Neural progenitor cell (in vitro differentiated cells): ENCODE data around the gene EFNA5. TPM values are rescaled to one million over a fixed set of nuclear protein-coding genes. Genes with fewer than 3 reads are reported as not detected.
A peak's percentile ranks its signal among the peaks of the same experiment; 100 is the strongest.

ENCODE experiments used
- DNase-seq: peaks from one replicate; pipeline ENCODE4 v3.0.0-alpha.2; 2016; ENCODE audit warnings: low spot score
- H2AFZ ChIP-seq: fragments of 200-600 bp; sonication (generic); replicated peaks from 2 replicates; pipeline ENCODE4 v1.6.1; 2016; ENCODE audit warnings: antibody characterized with exemption
- H3F3A ChIP-seq: fragments of 200-600 bp; sonication (generic); 2 replicates; pipeline ENCODE4 v1.6.1; 2016; ENCODE audit warnings: antibody characterized with exemption, low read depth
- H3K27ac ChIP-seq: fragments of 200-600 bp; sonication (generic); 2 replicates; pipeline ENCODE4 v1.5.1; 2016; ENCODE audit warnings: mild to moderate bottlenecking
- H3K27me3 ChIP-seq: fragments of 200-600 bp; sonication (generic); 2 replicates; pipeline ENCODE4 v1.6.1; 2016; ENCODE audit warnings: mild to moderate bottlenecking, moderate library complexity
- H3K36me3 ChIP-seq: fragments of 200-600 bp; sonication (generic); 2 replicates; pipeline ENCODE4 v1.5.1; 2016
- H3K4me1 ChIP-seq: fragments of 200-600 bp; sonication (generic); 2 replicates; pipeline ENCODE4 v1.6.1; 2016; ENCODE audit warnings: mixed run types
- H3K4me2 ChIP-seq: fragments of 200-600 bp; sonication (generic); 2 replicates; pipeline ENCODE4 v1.6.1; 2016
- H3K4me3 ChIP-seq: fragments of 200-600 bp; sonication (generic); 2 replicates; pipeline ENCODE4 v1.5.1; 2016
- H3K79me2 ChIP-seq: fragments of 200-600 bp; sonication (generic); 2 replicates; pipeline ENCODE4 v1.6.1; 2016; ENCODE audit warnings: low read depth
- H3K9ac ChIP-seq: fragments of 200-600 bp; sonication (generic); 2 replicates; pipeline ENCODE4 v1.6.1; 2016
- H3K9me3 ChIP-seq: fragments of 200-600 bp; sonication (generic); 2 replicates; pipeline ENCODE4 v1.5.1; 2016; ENCODE audit warnings: low read depth
- H4K20me1 ChIP-seq: fragments of 200-600 bp; sonication (generic); 2 replicates; pipeline ENCODE4 v1.6.1; 2016; ENCODE audit warnings: low read depth
- H3K27ac Mint-ChIP-seq: 3 replicates; pipeline ENCODE4 v1.8.0; 2021; ENCODE audit warnings: mixed read lengths
- H3K27me3 Mint-ChIP-seq: 2 replicates; pipeline ENCODE4 v1.8.0; 2022; ENCODE audit warnings: low read depth, mild to moderate bottlenecking, inconsistent platforms, moderate library complexity, mixed read lengths; ENCODE audit not compliant: insufficient read depth
- H3K36me3 Mint-ChIP-seq: 3 replicates; pipeline ENCODE4 v1.8.0; 2021; ENCODE audit warnings: mixed read lengths
- H3K4me1 Mint-ChIP-seq: 3 replicates; pipeline ENCODE4 v1.8.0; 2021; ENCODE audit warnings: mixed read lengths
- H3K4me3 Mint-ChIP-seq: 3 replicates; pipeline ENCODE4 v1.8.0; 2021; ENCODE audit warnings: mild to moderate bottlenecking, moderate library complexity, mixed read lengths
- H3K9me3 Mint-ChIP-seq: 3 replicates; pipeline ENCODE4 v1.8.0; 2020; ENCODE audit warnings: mixed read lengths
- CTCF ChIP-seq: fragments of 200-600 bp; sonication (generic); IDR thresholded peaks from 2 replicates; pipeline ENCODE4 v1.5.1; 2017; ENCODE audit warnings: antibody characterized with exemption, mild to moderate bottlenecking
- EZH2 ChIP-seq: fragments of 200-600 bp; sonication (generic); IDR thresholded peaks from 2 replicates; pipeline ENCODE4 v1.6.1; 2017; ENCODE audit warnings: antibody characterized with exemption, mild to moderate bottlenecking, moderate library complexity
- EZH2phosphoT487 ChIP-seq: fragments of 200-600 bp; sonication (generic); IDR thresholded peaks from 2 replicates; pipeline ENCODE4 v1.6.1; 2017; ENCODE audit warnings: antibody characterized with exemption
- total RNA-seq: library from RNA; depleted of rRNA; stranded (reverse); fragments of >200 nt; gene quantifications from 2 replicates; pipeline ENCODE4 v1.2.3, GENCODE V29; 2015; ENCODE audit warnings: low replicate concordance

Gene EFNA5
- total RNA-seq, 1 donor from 2014 or later = 105 TPM

DNA sequence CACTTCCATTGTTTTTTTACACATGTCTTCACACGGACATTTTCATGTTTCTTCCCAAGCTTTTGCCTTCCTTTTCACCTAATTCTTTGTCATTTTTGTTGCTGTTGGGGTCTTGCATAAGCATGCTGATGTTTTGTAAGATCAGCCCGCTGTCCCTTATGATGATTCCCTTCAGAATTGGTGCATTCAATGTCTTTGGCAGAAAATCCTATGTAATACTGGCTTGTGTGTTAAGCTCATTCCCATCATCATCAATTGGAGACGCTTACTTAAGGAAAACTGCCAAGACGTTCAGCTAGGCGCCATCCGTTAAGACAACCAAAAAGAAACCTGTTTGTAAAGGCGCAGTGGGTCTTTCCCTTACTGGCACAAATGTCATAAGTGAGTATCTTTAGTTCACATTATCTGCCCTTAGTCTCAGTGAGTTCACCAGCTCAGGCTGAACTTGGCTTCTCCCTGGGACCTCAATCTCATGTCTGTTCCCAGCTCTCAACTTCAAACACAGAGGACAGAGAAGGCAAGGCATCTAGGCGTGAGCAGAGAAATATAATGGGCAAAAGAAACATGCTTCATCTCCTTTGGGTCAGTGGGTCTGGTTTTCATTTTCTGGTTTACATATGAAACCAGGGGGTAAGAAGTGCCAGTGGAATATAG is 97.9 kb downstream of the EFNA5 start:
- Histone ChIP-seq H3K9ac (no peak overlapping the region), H4K20me1 (peaks cover 97% of the 10 kb centered on the region), H3K9me3 (no peaks in the 10 kb centered on the region), H3K27me3 (no peaks in the 10 kb centered on the region), H3K79me2 (peaks cover 99% of the 10 kb centered on the region), H3K4me1 (peaks cover 92% of the 10 kb centered on the region), H3K36me3 (no peaks in the 10 kb centered on the region), H2AFZ (no peak overlapping the region), H3K4me3 (peak overlapping the region; percentile 31), H3K27ac (peak overlapping the region; percentile 75), H3F3A (peaks cover 89% of the 10 kb centered on the region), H3K4me2 (peak overlapping the region; percentile 75)
- no peaks in the 10 kb centered on the region for H3K9me3 Mint-ChIP-seq
- peaks cover 92% of the 10 kb centered on the region for H3K4me1 Mint-ChIP-seq
- H3K27ac Mint-ChIP-seq = peak overlapping the region; percentile 89
- H3K36me3 Mint-ChIP-seq = no peaks in the 10 kb centered on the region
- peaks cover 3% of the 10 kb centered on the region for H3K27me3 Mint-ChIP-seq
- peak; percentile 50 for DNase-seq
- no peak for TF ChIP-seq EZH2
- peak overlapping the region; percentile 75 for H3K4me3 Mint-ChIP-seq

GRCh38 chr5:107571621-107572536 is 98.9 kb downstream of the EFNA5 start:
- Histone ChIP-seq H3K4me1 (peaks cover 92% of the 10 kb centered on the region), H3K4me2 (peak overlapping the region; percentile 75), H2AFZ (no peak overlapping the region), H3F3A (peaks cover 89% of the 10 kb centered on the region), H3K4me3 (peak overlapping the region; percentile 31), H3K27me3 (no peaks in the 10 kb centered on the region), H3K27ac (peak overlapping the region; percentile 75), H3K9me3 (no peaks in the 10 kb centered on the region), H3K79me2 (peaks cover 99% of the 10 kb centered on the region), H3K9ac (no peak overlapping the region), H4K20me1 (peaks cover 97% of the 10 kb centered on the region), H3K36me3 (no peaks in the 10 kb centered on the region)
- TF ChIP-seq CTCF = peak; percentile 98
- no peak for TF ChIP-seq EZH2phosphoT487
- Mint-ChIP-seq H3K4me1 (peaks cover 92% of the 10 kb centered on the region), H3K36me3 (peaks cover 5% of the 10 kb centered on the region), H3K27me3 (peaks cover 3% of the 10 kb centered on the region), H3K4me3 (peak overlapping the region; percentile 75), H3K9me3 (no peaks in the 10 kb centered on the region), H3K27ac (peak overlapping the region; percentile 89)
- peak; percentile 97 for DNase-seq

GRCh38 chr5:107570805-107571531 is 99.8 kb downstream of the EFNA5 start:
- Histone ChIP-seq H4K20me1 (peaks cover 97% of the 10 kb centered on the region), H3F3A (peaks cover 88% of the 10 kb centered on the region), H3K27me3 (no peaks in the 10 kb centered on the region), H3K27ac (peak overlapping the region; percentile 8), H3K9me3 (no peaks in the 10 kb centered on the region), H2AFZ (no peak overlapping the region), H3K9ac (no peak overlapping the region), H3K79me2 (peaks cover 99% of the 10 kb centered on the region), H3K36me3 (no peaks in the 10 kb centered on the region), H3K4me2 (peak overlapping the region; percentile 70), H3K4me3 (peak overlapping the region; percentile 27), H3K4me1 (peaks cover 92% of the 10 kb centered on the region)
- H3K36me3 Mint-ChIP-seq = peaks cover 5% of the 10 kb centered on the region
- peaks cover 3% of the 10 kb centered on the region for H3K27me3 Mint-ChIP-seq
- H3K9me3 Mint-ChIP-seq = no peaks in the 10 kb centered on the region
- H3K27ac Mint-ChIP-seq = peak overlapping the region; percentile 89
- peak overlapping the region; percentile 75 for H3K4me3 Mint-ChIP-seq
- no peak for TF ChIP-seq EZH2phosphoT487
- no peak for TF ChIP-seq CTCF
- no peak for TF ChIP-seq EZH2
- DNase-seq = peak; percentile 48
- peaks cover 92% of the 10 kb centered on the region for H3K4me1 Mint-ChIP-seq
